NAMALWA (cell line): ENCODE data around the gene SPAG4.

ENCODE experiments used
- DNase-seq: peaks from one replicate; pipeline ENCODE4 v3.0.0-alpha.2; 2015; ENCODE audit warnings: low spot score

The SPAG4 gene

GRCh38 chr20:35625584-35626385 lies 10.2 kb downstream of the SPAG4 start:
- no peak for DNase-seq

DNA sequence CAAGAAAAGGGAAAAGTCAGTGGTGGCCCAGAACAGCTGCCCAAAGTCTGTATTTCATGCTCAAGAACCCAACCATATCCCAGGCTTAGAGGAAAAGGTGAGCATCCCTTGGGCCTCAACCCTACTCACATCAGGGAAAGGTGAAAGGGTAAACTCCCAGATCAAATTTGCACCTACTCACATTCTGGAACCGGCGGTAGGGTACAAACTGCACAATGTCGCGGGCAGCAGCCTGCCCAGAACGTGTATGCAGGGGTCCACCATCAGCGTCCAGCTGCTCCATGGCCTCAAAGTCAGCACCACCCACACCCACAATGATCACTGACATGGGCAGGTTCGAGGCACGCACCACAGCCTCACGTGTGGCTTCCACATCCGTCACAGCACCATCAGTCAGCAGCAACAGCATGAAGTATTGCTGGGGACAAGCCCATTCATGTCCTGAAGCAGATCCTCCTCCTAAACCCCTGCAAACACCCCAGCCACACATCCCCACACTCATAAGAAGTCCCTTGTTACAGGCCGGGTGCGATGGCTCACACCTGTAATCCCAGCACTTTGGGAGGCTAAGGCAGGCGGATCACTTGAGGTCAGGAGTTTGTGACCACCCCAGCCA lies 10.9 kb downstream of the SPAG4 start:
- DNase-seq = no peak

GRCh38 chr20:35627121-35627520 lies 11.5 kb downstream of the SPAG4 start:
- DNase-seq = no peak

GRCh38 chr20:35629427-35630145 lies 14.0 kb downstream of the SPAG4 start:
- no peak for DNase-seq

DNA sequence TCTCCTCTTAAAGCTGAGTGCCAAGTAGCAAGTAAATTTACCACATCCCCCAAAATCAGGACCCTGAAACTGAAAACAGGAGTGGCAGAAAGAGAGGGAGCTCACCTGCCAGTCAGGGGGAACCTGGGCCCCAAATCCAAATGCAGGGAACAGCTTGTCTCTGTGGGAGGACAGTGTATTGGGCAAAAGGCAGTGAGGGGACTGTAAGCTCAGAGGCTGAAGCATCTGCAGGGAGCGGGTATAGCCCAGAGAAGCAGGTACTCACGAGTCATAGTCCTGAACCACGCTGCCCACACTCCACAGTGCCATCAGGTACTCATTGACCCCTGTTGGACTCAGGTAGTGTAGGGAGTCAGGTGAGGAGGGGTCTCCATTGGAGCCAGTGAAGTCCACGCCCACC lies 15.0 kb downstream of the SPAG4 start:
- no peak for DNase-seq

- no peak for DNase-seq
These were observed 17.0 kb downstream of the SPAG4 start for GRCh38 chr20:35632539-35633115.

DNA sequence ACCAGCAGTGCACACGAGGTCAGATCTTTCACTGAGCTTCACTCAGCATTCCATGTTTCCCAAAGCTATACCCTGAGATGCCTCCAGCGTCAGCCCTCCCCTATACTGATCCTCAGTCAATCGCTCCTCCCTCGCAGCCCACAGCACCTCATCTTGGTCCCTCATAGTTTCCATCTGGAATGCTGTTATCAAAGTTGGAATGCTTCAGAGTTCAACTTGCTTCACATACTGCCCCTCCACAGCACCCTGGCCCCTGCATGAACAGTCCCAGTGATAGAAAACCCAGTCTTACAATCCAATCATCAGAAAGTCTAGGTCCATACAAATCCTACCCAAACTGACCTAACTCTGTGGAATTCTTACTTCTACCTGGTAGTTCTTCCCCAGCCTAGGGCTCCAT lies 20.0 kb downstream of the SPAG4 start:
- DNase-seq = no peak

DNA sequence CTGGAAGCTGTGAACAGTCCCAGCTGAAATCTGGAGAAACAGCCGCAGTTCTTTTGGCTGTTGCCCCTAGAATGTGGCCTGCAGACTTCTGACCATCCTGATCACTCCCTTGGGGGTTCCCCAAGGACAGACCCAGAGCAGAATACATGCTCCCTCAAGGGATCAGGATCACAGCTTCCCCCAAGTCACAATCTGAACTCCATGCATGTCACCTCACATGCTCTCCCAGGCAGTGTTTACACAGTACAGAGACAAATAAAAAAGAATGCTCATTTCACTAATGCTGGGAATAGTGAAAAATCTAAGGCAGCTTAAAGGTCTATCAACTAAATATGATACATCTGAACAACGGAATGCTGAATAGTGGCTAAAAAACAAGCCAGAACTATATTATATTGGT lies 20.5 kb downstream of the SPAG4 start:
- DNase-seq = no peak

DNA sequence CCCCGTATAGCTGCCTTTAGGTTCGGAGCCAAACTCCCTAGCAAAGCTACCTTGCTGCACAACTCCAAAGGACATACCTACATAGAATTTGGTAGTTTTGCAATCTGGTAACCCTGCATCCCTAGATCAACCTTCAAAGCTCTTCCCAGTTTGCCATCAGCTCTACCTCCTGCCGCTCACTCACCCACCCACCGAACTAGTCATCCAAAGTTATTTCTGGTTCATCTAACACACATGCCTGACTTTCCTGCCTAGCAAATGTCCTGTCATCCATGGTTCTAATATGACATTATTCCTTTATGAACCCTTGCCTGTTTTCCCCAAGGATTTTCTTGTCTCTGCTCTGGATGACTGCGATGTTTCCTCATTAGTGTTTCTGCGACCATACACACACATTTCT lies 21.6 kb downstream of the SPAG4 start:
- DNase-seq = no peak

GRCh38 chr20:35638751-35639150 lies 23.1 kb downstream of the SPAG4 start:
- DNase-seq = no peak

DNA sequence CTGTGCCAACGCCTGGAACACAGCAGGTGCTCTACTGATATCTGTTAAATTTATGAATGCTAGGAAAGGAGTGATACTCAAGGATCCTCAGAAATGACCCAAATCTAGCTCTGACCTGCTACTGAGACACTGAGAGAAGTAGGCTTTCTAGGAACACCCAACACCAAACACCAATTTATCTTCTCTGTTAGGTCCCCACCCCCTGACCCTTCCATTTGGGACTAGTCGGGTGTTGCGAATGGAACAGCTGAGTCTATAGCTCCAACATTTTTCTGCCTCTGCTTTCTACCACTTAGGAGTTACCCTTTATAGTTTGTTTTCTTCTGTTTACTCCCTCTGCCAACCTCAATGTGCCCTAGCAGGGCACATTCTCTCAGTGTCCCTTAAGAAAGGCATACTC lies 25.1 kb downstream of the SPAG4 start:
- no peak for DNase-seq

DNA sequence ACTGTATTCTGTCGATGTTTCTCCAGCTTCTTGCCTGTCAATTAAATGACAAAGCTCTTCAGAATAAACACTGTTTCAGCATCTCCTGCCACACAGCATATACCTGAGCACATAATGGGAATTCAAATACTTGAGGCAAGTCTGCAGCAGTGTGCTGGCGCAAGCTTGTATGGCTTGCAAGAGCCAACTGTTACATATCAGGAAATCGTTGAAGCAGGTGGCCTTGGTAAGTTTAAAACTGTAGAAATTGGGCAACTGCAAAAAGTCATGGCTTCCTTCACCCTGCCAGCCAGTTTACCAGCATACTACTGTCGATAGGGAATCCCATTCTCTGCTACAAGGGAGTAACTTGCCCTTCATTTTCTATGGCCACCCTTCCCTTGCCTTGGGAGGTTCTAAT lies 26.1 kb downstream of the SPAG4 start:
- no peak for DNase-seq

DNA sequence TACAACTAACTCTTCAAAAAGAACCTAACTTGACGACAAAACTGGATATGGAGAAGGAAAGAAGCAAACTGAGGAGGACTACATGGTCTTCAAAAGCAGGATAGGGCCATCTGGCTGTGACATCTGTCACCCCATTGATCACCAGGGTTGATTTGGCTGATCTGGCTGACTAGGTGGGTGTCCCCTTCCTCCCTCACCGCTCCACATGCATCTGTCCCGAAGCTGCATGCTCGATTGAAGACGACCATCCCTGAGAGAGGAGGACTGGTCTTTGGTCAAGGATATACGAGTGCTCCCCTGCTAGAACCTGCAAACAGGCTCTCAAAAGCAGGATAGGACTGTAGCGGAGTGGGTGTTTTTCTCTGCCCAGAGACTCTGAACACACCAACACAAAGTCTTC lies 27.4 kb downstream of the SPAG4 start:
- DNase-seq = no peak

DNA sequence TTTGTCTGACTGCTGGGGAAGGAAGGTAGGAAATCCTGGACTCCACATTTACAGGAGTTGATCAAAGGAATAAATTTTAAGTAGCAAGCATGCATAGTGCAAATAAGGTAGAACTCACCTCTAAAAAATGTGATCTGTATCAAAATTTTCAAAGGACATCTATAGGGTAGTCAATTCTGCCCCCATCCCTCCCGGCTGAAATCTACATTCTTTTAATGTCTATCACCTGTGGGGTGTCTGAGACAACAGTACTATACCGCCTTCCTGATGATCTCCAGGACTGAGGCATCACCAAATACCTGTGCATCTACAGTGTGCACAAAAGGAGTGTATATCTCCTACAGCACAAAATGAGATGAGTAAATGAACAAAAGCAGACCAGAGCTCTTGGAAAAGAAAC lies 29.2 kb downstream of the SPAG4 start:
- no peak for DNase-seq

- no peak for DNase-seq
These were observed 33.2 kb downstream of the SPAG4 start for GRCh38 chr20:35648836-35649235.

DNA sequence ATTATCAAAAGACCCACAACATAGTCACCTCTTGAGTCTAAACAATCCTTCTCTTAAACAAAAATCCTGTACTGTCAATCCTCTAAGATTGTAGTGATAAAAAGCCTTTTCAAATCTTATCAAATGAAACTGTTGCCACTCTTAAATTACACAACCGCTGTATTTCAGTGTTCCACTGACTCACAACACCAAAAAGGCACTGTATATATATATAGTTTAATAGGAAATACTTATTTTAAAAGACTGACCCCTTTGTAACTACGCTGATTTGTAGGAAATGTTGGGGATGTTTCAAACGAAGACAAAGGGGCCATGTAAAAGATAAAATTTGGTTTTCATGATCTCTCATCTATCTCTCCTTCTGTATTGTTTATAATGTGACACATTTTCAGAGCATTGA lies 35.0 kb downstream of the SPAG4 start:
- no peak for DNase-seq

- no peak for DNase-seq
These were observed 36.3 kb downstream of the SPAG4 start for GRCh38 chr20:35651958-35652357.

GRCh38 chr20:35652641-35653429 lies 37.2 kb downstream of the SPAG4 start:
- no peak for DNase-seq

DNA sequence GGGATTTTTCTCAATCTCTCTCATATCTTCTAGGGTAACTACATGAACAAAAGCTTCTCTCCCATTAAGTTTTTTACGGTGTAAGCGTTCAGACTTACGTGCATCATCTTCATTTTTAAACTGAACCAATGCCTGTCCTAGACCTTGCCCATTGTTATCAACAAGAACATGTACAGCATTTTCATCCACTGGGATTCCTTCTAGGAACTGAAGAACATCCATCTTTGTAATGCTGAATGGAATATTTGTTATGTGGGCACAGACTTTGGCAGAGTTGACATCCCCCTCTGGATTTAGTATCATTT lies 37.8 kb downstream of the SPAG4 start:
- no peak for DNase-seq

- no peak for DNase-seq
These were observed 38.3 kb downstream of the SPAG4 start for GRCh38 chr20:35653893-35654292.

GRCh38 chr20:35654415-35654814 lies 38.8 kb downstream of the SPAG4 start:
- no peak for DNase-seq

DNA sequence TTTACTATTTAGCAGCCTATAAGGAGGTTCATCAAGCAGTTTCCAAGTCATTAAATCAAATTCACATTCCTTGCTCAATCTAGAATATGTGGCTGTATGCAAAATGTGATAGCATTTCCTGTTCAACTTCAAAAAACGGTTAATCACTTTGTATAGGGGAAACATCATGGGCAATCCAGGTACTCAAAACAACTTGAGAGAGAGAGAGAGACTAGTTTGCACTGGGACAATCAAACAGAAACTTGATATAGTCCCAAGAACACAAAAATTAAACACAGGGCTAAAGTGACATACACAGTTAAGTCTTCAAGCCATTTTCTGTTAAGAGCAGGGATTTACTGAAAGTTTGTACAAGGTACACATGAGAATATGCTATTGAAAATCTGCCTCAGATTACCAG lies 41.6 kb downstream of the SPAG4 start:
- no peak for DNase-seq
